ENCODE results near the gene SPTSSB.

Gene SPTSSB

GRCh38 chr3:161390200-161390599 is 18.9 kb upstream of the SPTSSB start:
- DNase-seq: no peak

- DNase-seq: no peak
These were observed 18.2 kb upstream of the SPTSSB start for GRCh38 chr3:161389445-161390035.

GRCh38 chr3:161388855-161389254 is 17.5 kb upstream of the SPTSSB start:
- DNase-seq: no peak

- no peak for DNase-seq
These were observed 15.9 kb upstream of the SPTSSB start for GRCh38 chr3:161386991-161387770.

- DNase-seq: peak; percentile 83 to 94
These were observed 1.3 kb upstream of the SPTSSB start for GRCh38 chr3:161372321-161373260.

GRCh38 chr3:161369531-161369930 is 1.8 kb downstream of the SPTSSB start:
- DNase-seq: no peak

GRCh38 chr3:161366094-161366493 is 5.2 kb downstream of the SPTSSB start:
- DNase-seq: peak in 1 of 2 experiments; percentile 4

- no peak for DNase-seq
These were observed 12.8 kb downstream of the SPTSSB start for GRCh38 chr3:161358488-161358887.

GRCh38 chr3:161356287-161356686 is 15.0 kb downstream of the SPTSSB start:
- DNase-seq: no peak

- no peak for DNase-seq
These were observed 15.8 kb downstream of the SPTSSB start for GRCh38 chr3:161355508-161355907.

- DNase-seq: no peak
These were observed 16.8 kb downstream of the SPTSSB start for GRCh38 chr3:161354554-161354953.

- DNase-seq: no peak
These were observed 20.0 kb downstream of the SPTSSB start for GRCh38 chr3:161351330-161351729.

- DNase-seq: no peak
These were observed 20.4 kb downstream of the SPTSSB start for GRCh38 chr3:161350916-161351315.

- DNase-seq: no peak
These were observed 21.6 kb downstream of the SPTSSB start for GRCh38 chr3:161349529-161350312.

GRCh38 chr3:161348796-161349400 is 22.4 kb downstream of the SPTSSB start:
- DNase-seq: no peak

GRCh38 chr3:161347726-161348125 is 23.6 kb downstream of the SPTSSB start:
- no peak for DNase-seq

GRCh38 chr3:161345023-161345422 is 26.3 kb downstream of the SPTSSB start:
- DNase-seq: no peak

GRCh38 chr3:161343986-161344385 is 27.3 kb downstream of the SPTSSB start:
- DNase-seq: no peak

GRCh38 chr3:161343540-161343939 is 27.8 kb downstream of the SPTSSB start:
- no peak for DNase-seq

- no peak for DNase-seq
These were observed 28.7 kb downstream of the SPTSSB start for GRCh38 chr3:161342629-161343028.

GRCh38 chr3:161339517-161340500 is 31.5 kb downstream of the SPTSSB start:
- peak; percentile 63 to 70 for DNase-seq
